ENCODE data around the gene JMJD7. TPM values are rescaled to one million over a fixed set of nuclear protein-coding genes. Genes with fewer than 3 reads are reported as not detected.

The JMJD7 gene
- total RNA-seq, 1 experiment from 2014 or later, result 13.5 TPM

DNA sequence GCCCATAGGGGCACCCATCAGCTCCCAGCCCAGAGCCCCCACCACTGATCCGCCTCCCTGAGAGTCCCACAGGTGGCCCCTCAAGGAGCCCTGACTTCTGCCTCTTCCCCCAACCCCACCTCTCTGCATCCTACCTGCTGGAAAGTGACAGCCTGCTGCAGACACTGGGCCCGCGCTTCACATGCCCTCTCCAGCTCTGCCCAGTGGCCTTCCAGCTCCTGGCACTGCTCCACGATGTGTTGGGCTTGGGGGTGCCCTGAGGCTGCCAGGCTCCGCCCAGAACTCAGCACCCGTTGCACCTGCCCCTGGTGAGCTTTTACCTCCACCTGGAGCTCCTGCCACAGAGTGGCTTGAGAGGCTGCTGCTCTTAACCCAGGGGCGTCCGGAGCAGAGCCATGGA lies 45.8 kb downstream of the JMJD7 start:
- ATAC-seq, result no peak
- H2AFZ ChIP-seq (ENCODE audit: low read depth, low read length, poor library complexity, severe bottlenecking), result no peak overlapping the region
- RAD21 ChIA-PET (ENCODE audit: low non-redundant PET in 1 of 2, low total read pairs in 2 of 2, uncharacterized antibody in 2 of 2, unreplicated experiment in 2 of 2), result no interaction called here
- H3K79me2 ChIP-seq (ENCODE audit: insufficient read depth, low read length), result no peaks in the 10 kb centered on the region
- CTCF ChIA-PET, result no interaction called here
- H3K9ac ChIP-seq (ENCODE audit: low read length), result no peak overlapping the region
- DNase-seq (ENCODE audit: low read depth, low spot score), result no peak
- H3K27me3 ChIP-seq (ENCODE audit: insufficient read depth, low read length), result no peaks in the 10 kb centered on the region
- BruUV-seq (replicated peaks), result no TSS peak
- H3K9me2 ChIP-seq (ENCODE audit: insufficient read depth), result no peaks in the 10 kb centered on the region
- TF ChIP-seq EZH2phosphoT487 (IDR thresholded peaks at IDR 0.05; ENCODE audit: borderline replicate concordance) (no peak), SRF (IDR thresholded peaks at IDR 0.05; ENCODE audit: low read depth) (no peak), ZFX (IDR thresholded peaks at IDR 0.05) (no peak), EGR1 (IDR thresholded peaks at IDR 0.05; ENCODE audit: low read depth) (no peak)
- TF ChIP-seq, protein P1, sequence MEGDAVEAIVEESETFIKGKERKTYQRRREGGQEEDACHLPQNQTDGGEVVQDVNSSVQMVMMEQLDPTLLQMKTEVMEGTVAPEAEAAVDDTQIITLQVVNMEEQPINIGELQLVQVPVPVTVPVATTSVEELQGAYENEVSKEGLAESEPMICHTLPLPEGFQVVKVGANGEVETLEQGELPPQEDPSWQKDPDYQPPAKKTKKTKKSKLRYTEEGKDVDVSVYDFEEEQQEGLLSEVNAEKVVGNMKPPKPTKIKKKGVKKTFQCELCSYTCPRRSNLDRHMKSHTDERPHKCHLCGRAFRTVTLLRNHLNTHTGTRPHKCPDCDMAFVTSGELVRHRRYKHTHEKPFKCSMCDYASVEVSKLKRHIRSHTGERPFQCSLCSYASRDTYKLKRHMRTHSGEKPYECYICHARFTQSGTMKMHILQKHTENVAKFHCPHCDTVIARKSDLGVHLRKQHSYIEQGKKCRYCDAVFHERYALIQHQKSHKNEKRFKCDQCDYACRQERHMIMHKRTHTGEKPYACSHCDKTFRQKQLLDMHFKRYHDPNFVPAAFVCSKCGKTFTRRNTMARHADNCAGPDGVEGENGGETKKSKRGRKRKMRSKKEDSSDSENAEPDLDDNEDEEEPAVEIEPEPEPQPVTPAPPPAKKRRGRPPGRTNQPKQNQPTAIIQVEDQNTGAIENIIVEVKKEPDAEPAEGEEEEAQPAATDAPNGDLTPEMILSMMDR (IDR thresholded peaks at IDR 0.05 in 2 of 3, conservative IDR thresholded peaks at IDR 0.05 in 1 of 3; ENCODE audit: borderline replicate concordance in 1 of 3, insufficient read depth in 1 of 3, low read depth in 2 of 3, low read length in 2 of 3), result no peak
- no peak overlapping the region for H3K27ac ChIP-seq (ENCODE audit: low read depth, low read length)
- no peak overlapping the region for H3K4me2 ChIP-seq (ENCODE audit: low read length)
- POLR2A ChIA-PET, result no interaction called here
- intact Hi-C loops (cut with micrococcal nuclease), result no loop called here
- H3K4me3 ChIP-seq (replicated peaks in 1 of 2; ENCODE audit: low read depth in 1 of 2, low read length in 2 of 2), result no peak overlapping the region
- no peaks in the 10 kb centered on the region for H4K20me1 ChIP-seq (ENCODE audit: insufficient read depth)
- H3K36me3 ChIP-seq (ENCODE audit: control insufficient read depth in 1 of 2, insufficient read depth in 2 of 2, low read length in 2 of 2), result no peaks in the 10 kb centered on the region
- peaks cover 0 to 8% of the 10 kb centered on the region in 2 experiments; a peak in 2 of 4 replicates for H3K4me1 ChIP-seq (ENCODE audit: control insufficient read depth in 1 of 2, insufficient read depth in 2 of 2, low read length in 2 of 2)
- H3K9me3 ChIP-seq (ENCODE audit: control insufficient read depth in 1 of 2, insufficient read depth in 1 of 2, low read depth in 1 of 2, low read length in 2 of 2), result no peaks in the 10 kb centered on the region

DNA sequence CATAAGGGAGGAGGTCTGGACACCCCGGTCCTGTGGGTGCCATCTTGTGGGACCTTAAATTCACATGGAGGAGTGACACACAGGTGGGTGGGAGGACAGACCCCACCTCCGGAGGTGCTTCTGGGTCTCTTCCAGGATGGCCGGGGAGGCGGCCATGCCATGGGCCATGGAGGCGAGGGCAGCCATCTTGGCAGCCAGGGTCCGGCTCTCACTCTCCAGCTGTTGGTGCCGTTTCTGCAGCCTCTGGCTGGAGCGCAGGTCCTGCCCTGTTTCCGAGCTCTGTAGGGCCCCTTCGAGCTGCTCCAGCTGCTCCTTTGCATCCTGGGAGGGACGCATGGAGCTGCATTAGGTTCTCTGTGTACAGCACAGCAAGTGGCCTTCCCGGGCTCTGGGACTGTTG lies 46.8 kb downstream of the JMJD7 start:
- Histone ChIP-seq H3K9ac (ENCODE audit: low read length) (no peak overlapping the region), H4K20me1 (ENCODE audit: insufficient read depth) (no peaks in the 10 kb centered on the region), H3K9me3 (ENCODE audit: control insufficient read depth in 1 of 2, insufficient read depth in 1 of 2, low read depth in 1 of 2, low read length in 2 of 2) (no peaks in the 10 kb centered on the region), H2AFZ (ENCODE audit: low read depth, low read length, poor library complexity, severe bottlenecking) (no peak overlapping the region), H3K4me1 (ENCODE audit: control insufficient read depth in 1 of 2, insufficient read depth in 2 of 2, low read length in 2 of 2) (peaks cover 0 to 8% of the 10 kb centered on the region in 2 experiments; a peak in 2 of 4 replicates), H3K36me3 (ENCODE audit: control insufficient read depth in 1 of 2, insufficient read depth in 2 of 2, low read length in 2 of 2) (no peaks in the 10 kb centered on the region), H3K4me3 (replicated peaks in 1 of 2; ENCODE audit: low read depth in 1 of 2, low read length in 2 of 2) (no peak overlapping the region), H3K9me2 (ENCODE audit: insufficient read depth) (no peaks in the 10 kb centered on the region), H3K27me3 (ENCODE audit: insufficient read depth, low read length) (no peaks in the 10 kb centered on the region), H3K4me2 (ENCODE audit: low read length) (no peak overlapping the region), H3K79me2 (ENCODE audit: insufficient read depth, low read length) (no peaks in the 10 kb centered on the region), H3K27ac (ENCODE audit: low read depth, low read length) (no peak overlapping the region)
- no peak for DNase-seq (ENCODE audit: low read depth, low spot score)
- intact Hi-C loops (cut with micrococcal nuclease), result no loop called here
- ChIA-PET POLR2A (no interaction called here), RAD21 (ENCODE audit: low non-redundant PET in 1 of 2, low total read pairs in 2 of 2, uncharacterized antibody in 2 of 2, unreplicated experiment in 2 of 2) (no interaction called here), CTCF (no interaction called here)
- ATAC-seq, result no peak
- BruUV-seq (replicated peaks), result no TSS peak
- TF ChIP-seq RAD21 (IDR thresholded peaks at IDR 0.05; ENCODE audit: low read depth) (no peak), ZNF274 (IDR thresholded peaks at IDR 0.05; ENCODE audit: low read depth, low read length) (no peak), JUND (IDR thresholded peaks at IDR 0.05) (no peak), ZFX (IDR thresholded peaks at IDR 0.05) (no peak), FOSL1 (IDR thresholded peaks at IDR 0.05; ENCODE audit: low read depth) (no peak), EZH2phosphoT487 (IDR thresholded peaks at IDR 0.05; ENCODE audit: borderline replicate concordance) (no peak), SP1 (IDR thresholded peaks at IDR 0.05; ENCODE audit: low read depth) (no peak), POLR2AphosphoS5 (IDR thresholded peaks at IDR 0.05; ENCODE audit: low read depth, low read length) (no peak), TCF7L2 (IDR thresholded peaks at IDR 0.05; ENCODE audit: borderline replicate concordance, extremely low read depth, insufficient read depth, insufficient read length) (no peak), EZH2 (IDR thresholded peaks at IDR 0.05) (no peak), CBX3 (IDR thresholded peaks at IDR 0.05; ENCODE audit: low read depth) (no peak), CEBPB (IDR thresholded peaks at IDR 0.05; ENCODE audit: low read depth) (no peak), SIN3A (IDR thresholded peaks at IDR 0.05; ENCODE audit: low read depth) (no peak), EGR1 (IDR thresholded peaks at IDR 0.05; ENCODE audit: low read depth) (no peak)
- TF ChIP-seq, protein P2, sequence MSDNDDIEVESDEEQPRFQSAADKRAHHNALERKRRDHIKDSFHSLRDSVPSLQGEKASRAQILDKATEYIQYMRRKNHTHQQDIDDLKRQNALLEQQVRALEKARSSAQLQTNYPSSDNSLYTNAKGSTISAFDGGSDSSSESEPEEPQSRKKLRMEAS (IDR thresholded peaks at IDR 0.05), result no peak
- TF ChIP-seq, protein P1 (IDR thresholded peaks at IDR 0.05 in 2 of 3, conservative IDR thresholded peaks at IDR 0.05 in 1 of 3; ENCODE audit: borderline replicate concordance in 1 of 3, insufficient read depth in 1 of 3, low read depth in 2 of 3, low read length in 2 of 3), result no peak
- TF ChIP-seq, protein P3, sequence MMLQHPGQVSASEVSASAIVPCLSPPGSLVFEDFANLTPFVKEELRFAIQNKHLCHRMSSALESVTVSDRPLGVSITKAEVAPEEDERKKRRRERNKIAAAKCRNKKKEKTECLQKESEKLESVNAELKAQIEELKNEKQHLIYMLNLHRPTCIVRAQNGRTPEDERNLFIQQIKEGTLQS (IDR thresholded peaks at IDR 0.05), result no peak

Measured in HCT116 (cell line).